Ectodermal cell (in vitro differentiated cells): ENCODE measurements around the gene NRCAM.

ENCODE experiments used
- H3K27ac ChIP-seq: 2 replicates; pipeline ENCODE4 v1.7.0; 2013; ENCODE audit warnings: mild to moderate bottlenecking, low read depth, low read length; ENCODE audit not compliant: insufficient read depth, poor library complexity, severe bottlenecking
- H3K27me3 ChIP-seq: 2 replicates; pipeline ENCODE4 v1.7.0; 2013; ENCODE audit warnings: mild to moderate bottlenecking, low read length; ENCODE audit not compliant: insufficient read depth, control insufficient read depth, poor library complexity, severe bottlenecking
- H3K36me3 ChIP-seq: one replicate; pipeline ENCODE4 v1.7.0; 2013; ENCODE audit warnings: low read length; ENCODE audit not compliant: control insufficient read depth, insufficient read depth
- H3K4me1 ChIP-seq: one replicate; pipeline ENCODE4 v1.7.0; 2013; ENCODE audit warnings: low read length; ENCODE audit not compliant: control insufficient read depth, insufficient read depth
- H3K4me3 ChIP-seq: 2 replicates; pipeline ENCODE4 v1.7.0; 2013; ENCODE audit warnings: low read depth, low read length, control low read depth; ENCODE audit not compliant: insufficient read depth
- H3K9me3 ChIP-seq: 2 replicates; pipeline ENCODE4 v1.7.0; 2013; ENCODE audit warnings: mild to moderate bottlenecking, low read length, moderate library complexity; ENCODE audit not compliant: control insufficient read depth
- WGBS, 2 experiments: methylation state at CpG; one replicate each; pipeline ENCODE4 v1.1.7; 2013; ENCODE audit warnings: missing lambda C conversion rate in 2 of 2; 5-methylcytosine and 5-hydroxymethylcytosine counted together

NRCAM gene

DNA sequence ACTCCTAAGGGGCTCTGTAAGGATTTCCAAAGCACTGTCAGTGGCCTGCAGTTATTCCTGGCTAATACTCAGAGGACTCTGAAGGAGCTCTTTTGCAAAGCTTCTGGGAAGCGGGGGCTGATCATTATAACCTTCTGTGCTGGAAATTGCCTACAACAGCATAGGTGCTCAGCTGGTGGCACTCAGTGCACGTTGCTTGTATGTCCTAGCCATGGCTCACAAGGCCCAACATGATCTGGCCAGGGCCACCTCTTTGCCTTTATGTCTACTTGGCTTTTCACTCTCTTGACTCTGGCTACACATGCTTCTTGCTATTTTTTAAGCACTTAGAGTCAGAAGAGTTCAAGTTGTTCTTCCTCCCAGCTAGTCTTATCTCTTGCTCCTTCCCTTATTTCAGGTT is 343.6 kb downstream of the NRCAM start:
- Histone ChIP-seq H3K4me1 (no peaks in the 10 kb centered on the region), H3K27ac (no peak overlapping the region), H3K4me3 (no peak overlapping the region), H3K9me3 (no peaks in the 10 kb centered on the region), H3K36me3 (no peaks in the 10 kb centered on the region), H3K27me3 (no peaks in the 10 kb centered on the region)
- 82 to 91% methylated on average over 2 of the region's 2 CpGs for WGBS, 2 experiments

DNA sequence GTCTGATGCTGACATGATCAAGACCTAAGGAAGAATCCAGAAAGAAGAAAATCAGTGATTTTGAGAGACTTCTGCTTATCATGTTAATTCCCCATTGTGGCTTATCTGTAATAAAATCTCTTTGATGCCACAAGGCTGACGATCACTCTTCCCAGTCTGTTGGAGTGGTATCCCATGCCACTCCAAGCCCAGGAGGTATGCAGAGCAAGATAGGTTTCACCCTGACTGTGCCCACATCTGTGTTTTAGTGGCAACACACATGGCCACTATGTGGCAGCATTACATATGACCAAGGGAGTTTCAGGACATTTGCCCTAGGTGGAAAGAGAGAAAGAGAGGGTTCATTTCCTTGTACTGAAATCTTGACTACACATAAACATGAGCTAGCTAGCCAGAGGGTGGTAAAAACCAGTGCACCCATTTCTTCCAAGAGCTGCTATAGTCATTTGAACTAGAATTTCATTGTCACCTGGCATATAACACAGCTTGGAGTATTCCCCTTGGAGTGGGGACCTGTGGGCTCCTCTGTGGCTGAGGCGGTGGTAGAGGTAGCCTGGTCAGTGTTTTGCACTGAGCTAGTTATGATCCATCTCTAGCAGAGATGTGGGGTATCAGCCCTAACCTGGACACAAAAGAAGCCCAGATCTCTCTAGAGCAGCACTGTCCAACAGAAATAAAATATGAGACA is 346.9 kb downstream of the NRCAM start:
- Histone ChIP-seq H3K36me3 (no peaks in the 10 kb centered on the region), H3K4me1 (no peaks in the 10 kb centered on the region), H3K27ac (no peak overlapping the region), H3K27me3 (no peaks in the 10 kb centered on the region), H3K9me3 (no peaks in the 10 kb centered on the region), H3K4me3 (no peak overlapping the region)
- WGBS, 2 experiments: 87 to 95% methylated on average over 2 of the region's 2 CpGs

- Histone ChIP-seq H3K27me3 (no peaks in the 10 kb centered on the region), H3K4me1 (no peaks in the 10 kb centered on the region), H3K27ac (no peak overlapping the region), H3K9me3 (no peaks in the 10 kb centered on the region), H3K4me3 (no peak overlapping the region), H3K36me3 (no peaks in the 10 kb centered on the region)
These were observed 348.1 kb downstream of the NRCAM start for GRCh38 chr7:108108131-108108530.

DNA sequence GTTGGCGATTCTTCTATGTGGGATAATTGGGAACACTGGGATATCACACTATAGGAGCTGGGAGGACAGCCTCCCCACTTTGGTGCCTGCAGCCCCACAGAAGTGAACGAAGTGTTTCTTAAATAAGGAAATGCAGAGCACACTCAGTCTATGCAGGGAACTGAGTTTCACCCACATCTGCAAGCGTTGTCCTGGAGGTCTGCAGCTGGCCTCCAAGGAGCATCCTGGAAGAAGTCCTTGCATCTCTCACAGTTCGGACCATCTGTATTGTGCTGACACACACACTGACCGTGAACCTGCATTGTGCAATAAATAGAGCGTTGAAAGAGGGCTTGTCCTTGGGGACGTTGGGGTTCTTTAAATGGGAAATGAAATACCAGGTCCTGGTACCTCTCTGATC is 351.9 kb downstream of the NRCAM start:
- 93 to 96% methylated on average over 7 of the region's 7 CpGs for WGBS, 2 experiments
- no peaks in the 10 kb centered on the region for H3K4me1 ChIP-seq
- no peaks in the 10 kb centered on the region for H3K36me3 ChIP-seq
- H3K27me3 ChIP-seq: no peaks in the 10 kb centered on the region
- no peak overlapping the region for H3K27ac ChIP-seq
- no peak overlapping the region for H3K4me3 ChIP-seq
- H3K9me3 ChIP-seq: no peaks in the 10 kb centered on the region

DNA sequence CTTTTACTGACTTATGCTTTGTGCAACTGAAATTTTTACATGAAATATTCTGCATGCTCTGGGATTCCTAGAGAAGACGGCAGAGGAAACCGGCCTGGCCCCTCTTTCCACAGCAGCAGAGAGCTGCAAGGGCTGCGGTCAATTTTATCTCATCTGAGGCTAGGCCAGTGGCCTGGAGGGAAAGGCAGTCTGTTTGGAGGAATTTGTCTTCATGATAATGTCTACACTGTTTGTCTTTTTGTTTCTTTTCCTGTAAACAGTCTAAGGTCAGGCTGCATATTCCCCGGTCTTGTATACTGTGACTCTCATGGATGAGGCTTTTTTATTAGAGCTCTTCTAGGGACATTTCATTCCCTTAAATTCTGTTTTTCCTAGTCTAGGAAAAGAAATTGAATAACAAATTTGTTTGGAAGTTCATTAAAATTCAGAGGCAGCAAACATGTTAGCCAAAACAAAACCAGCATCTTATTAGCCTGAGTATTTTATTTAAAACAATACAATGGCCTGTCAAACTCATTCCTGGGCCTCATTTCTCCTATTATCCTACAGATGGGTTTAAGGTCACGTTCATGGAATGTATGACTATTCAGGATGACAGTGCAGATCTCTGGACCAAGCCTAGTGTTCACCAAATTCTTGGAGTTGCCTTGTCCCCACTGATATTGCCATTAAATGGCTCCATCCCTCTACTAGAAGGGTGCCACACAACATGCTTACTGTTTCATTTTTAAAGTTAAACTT is 352.5 kb downstream of the NRCAM start:
- 90 to 96% methylated on average over 5 of the region's 5 CpGs for WGBS, 2 experiments
- Histone ChIP-seq H3K36me3 (no peaks in the 10 kb centered on the region), H3K4me1 (no peaks in the 10 kb centered on the region), H3K27me3 (no peaks in the 10 kb centered on the region), H3K27ac (no peak overlapping the region), H3K9me3 (no peaks in the 10 kb centered on the region), H3K4me3 (no peak overlapping the region)

- WGBS, 2 experiments: 92 to 93% methylated on average over 20 of the region's 20 CpGs
- Histone ChIP-seq H3K27ac (no peak overlapping the region), H3K36me3 (no peaks in the 10 kb centered on the region), H3K27me3 (no peaks in the 10 kb centered on the region), H3K9me3 (no peaks in the 10 kb centered on the region), H3K4me1 (no peaks in the 10 kb centered on the region), H3K4me3 (no peak overlapping the region)
These were observed 353.4 kb downstream of the NRCAM start for GRCh38 chr7:108102671-108103312.

GRCh38 chr7:108101759-108102158 is 354.5 kb downstream of the NRCAM start:
- Histone ChIP-seq H3K27me3 (no peaks in the 10 kb centered on the region), H3K9me3 (no peaks in the 10 kb centered on the region), H3K4me3 (no peak overlapping the region), H3K4me1 (no peaks in the 10 kb centered on the region), H3K27ac (no peak overlapping the region), H3K36me3 (no peaks in the 10 kb centered on the region)
- WGBS, 2 experiments: 93 to 95% methylated on average over 3 of the region's 3 CpGs

GRCh38 chr7:108099713-108100112 is 356.5 kb downstream of the NRCAM start:
- Histone ChIP-seq H3K4me1 (no peaks in the 10 kb centered on the region), H3K36me3 (no peaks in the 10 kb centered on the region), H3K4me3 (no peak overlapping the region), H3K9me3 (no peaks in the 10 kb centered on the region), H3K27ac (no peak overlapping the region), H3K27me3 (no peaks in the 10 kb centered on the region)
- WGBS, 2 experiments: 92 to 100% methylated on average over 1 of the region's 1 CpG

DNA sequence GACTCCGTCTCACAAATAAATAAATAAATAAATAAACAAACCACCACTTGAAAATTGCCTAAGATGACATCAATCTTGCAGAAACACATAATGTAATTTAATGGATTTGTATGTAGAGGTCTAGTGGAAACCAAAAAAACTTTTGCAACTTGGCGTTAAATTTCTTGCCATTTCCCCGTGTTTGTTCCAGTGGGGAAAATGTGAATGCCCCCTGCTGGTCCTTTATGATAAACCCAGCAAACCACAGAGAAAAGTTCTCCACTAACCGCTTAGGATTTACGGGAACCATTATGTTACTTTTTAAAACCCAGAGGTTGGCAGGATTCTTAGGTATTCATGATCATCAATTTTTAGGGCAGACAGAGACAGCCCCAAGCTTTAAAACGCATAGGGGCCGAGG is 358.5 kb downstream of the NRCAM start:
- 90 to 93% methylated on average over 7 of the region's 7 CpGs for WGBS, 2 experiments
- H3K4me3 ChIP-seq: no peak overlapping the region

More for the DNA sequence above, 358.5 kb downstream of the NRCAM start:
- no peaks in the 10 kb centered on the region for H3K27me3 ChIP-seq
- no peaks in the 10 kb centered on the region for H3K4me1 ChIP-seq
- H3K9me3 ChIP-seq: no peaks in the 10 kb centered on the region
- H3K27ac ChIP-seq: no peak overlapping the region
- H3K36me3 ChIP-seq: no peaks in the 10 kb centered on the region
